ENCODE measurements around the gene MTUS2. TPM values are rescaled to one million over a fixed set of nuclear protein-coding genes. Genes with fewer than 3 reads are reported as not detected.
"Not testable (repeated sequence)": the region's sequence is repeated elsewhere in the genome, so short reads cannot be mapped to it uniquely, and the experiment has no call there.

Gene MTUS2
- total and polyA plus RNA-seq, 2 donors from 2014 or later = 0.06 to 0.22 TPM

- Histone ChIP-seq H3K36me3 (ENCODE audit: control insufficient read depth in 2 of 3, insufficient read depth in 3 of 3, low read length in 3 of 3) (no peaks in the 10 kb centered on the region), H3K27ac (ENCODE audit: low read depth in 2 of 2, low read length in 2 of 2) (no peak overlapping the region), H3K4me1 (ENCODE audit: control insufficient read depth in 2 of 3, insufficient read depth in 2 of 3, low read depth in 1 of 3, low read length in 3 of 3) (no peaks in the 10 kb centered on the region), H3K9me3 (ENCODE audit: control insufficient read depth in 2 of 3, insufficient read depth in 1 of 3, low read length in 3 of 3) (no peaks in the 10 kb centered on the region), H3K9ac (ENCODE audit: low read length in 3 of 3) (no peak overlapping the region), H3K27me3 (ENCODE audit: control insufficient read depth, insufficient read depth, low read length) (no peaks in the 10 kb centered on the region), H3K4me3 (ENCODE audit: low read length in 3 of 3) (no peak overlapping the region)
- no peak for FAIRE-seq
- TF ChIP-seq, protein P1, sequence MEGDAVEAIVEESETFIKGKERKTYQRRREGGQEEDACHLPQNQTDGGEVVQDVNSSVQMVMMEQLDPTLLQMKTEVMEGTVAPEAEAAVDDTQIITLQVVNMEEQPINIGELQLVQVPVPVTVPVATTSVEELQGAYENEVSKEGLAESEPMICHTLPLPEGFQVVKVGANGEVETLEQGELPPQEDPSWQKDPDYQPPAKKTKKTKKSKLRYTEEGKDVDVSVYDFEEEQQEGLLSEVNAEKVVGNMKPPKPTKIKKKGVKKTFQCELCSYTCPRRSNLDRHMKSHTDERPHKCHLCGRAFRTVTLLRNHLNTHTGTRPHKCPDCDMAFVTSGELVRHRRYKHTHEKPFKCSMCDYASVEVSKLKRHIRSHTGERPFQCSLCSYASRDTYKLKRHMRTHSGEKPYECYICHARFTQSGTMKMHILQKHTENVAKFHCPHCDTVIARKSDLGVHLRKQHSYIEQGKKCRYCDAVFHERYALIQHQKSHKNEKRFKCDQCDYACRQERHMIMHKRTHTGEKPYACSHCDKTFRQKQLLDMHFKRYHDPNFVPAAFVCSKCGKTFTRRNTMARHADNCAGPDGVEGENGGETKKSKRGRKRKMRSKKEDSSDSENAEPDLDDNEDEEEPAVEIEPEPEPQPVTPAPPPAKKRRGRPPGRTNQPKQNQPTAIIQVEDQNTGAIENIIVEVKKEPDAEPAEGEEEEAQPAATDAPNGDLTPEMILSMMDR (IDR thresholded peaks at IDR 0.05; ENCODE audit: borderline replicate concordance, extremely low read depth, insufficient read depth) = no peak
- no peak for DNase-seq
- intact Hi-C loops (cut with DNase I) = no loop called here
Observed at GRCh38 chr13:28984326-28984725, 164.2 kb downstream of the MTUS2 start.

DNA sequence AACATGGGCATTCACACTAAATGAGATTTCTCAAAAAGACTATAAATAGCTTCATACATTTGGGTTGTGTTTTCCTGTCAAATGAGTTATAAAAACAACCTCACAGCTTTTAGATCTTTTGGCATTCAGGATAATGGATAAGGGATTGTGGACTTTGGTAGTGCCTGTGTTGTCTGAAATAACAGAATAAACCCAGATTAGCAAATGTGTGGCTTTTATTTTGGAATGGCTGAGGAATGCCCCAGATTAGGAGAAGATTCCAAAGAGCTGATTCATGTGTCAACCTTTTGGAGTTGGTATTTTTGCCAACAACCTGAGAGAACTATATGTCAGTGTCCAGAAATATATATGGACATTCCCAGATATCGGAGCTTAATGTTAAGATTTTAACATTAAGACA is 164.7 kb downstream of the MTUS2 start:
- no peak for FAIRE-seq
- no peak overlapping the region for H3K9ac ChIP-seq (ENCODE audit: low read length in 3 of 3)
- intact Hi-C loops (cut with DNase I) = no loop called here

DNA sequence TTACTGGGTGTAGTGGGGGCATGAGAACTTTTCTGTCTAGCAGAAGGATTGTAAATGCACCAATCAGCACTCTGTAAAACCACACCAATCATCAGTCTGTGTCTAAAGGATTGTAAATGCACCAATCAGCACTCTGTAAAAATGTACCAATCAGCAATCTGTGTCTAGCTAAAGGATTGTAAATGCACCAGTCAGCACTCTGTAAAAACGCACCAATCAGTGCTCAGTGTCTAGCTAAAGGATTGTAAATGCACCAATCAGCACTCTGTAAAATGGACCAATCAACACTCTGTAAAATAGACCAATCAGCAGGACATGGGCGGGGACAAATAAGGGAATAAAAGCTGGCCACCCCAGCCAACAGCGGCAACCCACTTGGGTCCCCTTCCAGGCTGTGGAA is 170.2 kb downstream of the MTUS2 start:
- H3K4me3 ChIP-seq (ENCODE audit: low read length in 3 of 3); H3K9me3 ChIP-seq (ENCODE audit: control insufficient read depth in 2 of 3, insufficient read depth in 1 of 3, low read length in 3 of 3); H3K9ac ChIP-seq (ENCODE audit: low read length in 3 of 3); H3K27ac ChIP-seq (ENCODE audit: low read depth in 2 of 2, low read length in 2 of 2); H3K27me3 ChIP-seq (ENCODE audit: control insufficient read depth, insufficient read depth, low read length); intact Hi-C loops (cut with DNase I); H3K36me3 ChIP-seq (ENCODE audit: control insufficient read depth in 2 of 3, insufficient read depth in 3 of 3, low read length in 3 of 3); DNase-seq; H3K4me1 ChIP-seq (ENCODE audit: control insufficient read depth in 2 of 3, insufficient read depth in 2 of 3, low read depth in 1 of 3, low read length in 3 of 3); FAIRE-seq: not testable (repeated sequence)

More for the DNA sequence above, 164.7 kb downstream of the MTUS2 start:
- H3K4me1 ChIP-seq (ENCODE audit: control insufficient read depth in 2 of 3, insufficient read depth in 2 of 3, low read depth in 1 of 3, low read length in 3 of 3) = no peaks in the 10 kb centered on the region
- TF ChIP-seq, protein P1 (IDR thresholded peaks at IDR 0.05; ENCODE audit: borderline replicate concordance, extremely low read depth, insufficient read depth) = no peak
- no peak for DNase-seq
- no peaks in the 10 kb centered on the region for H3K36me3 ChIP-seq (ENCODE audit: control insufficient read depth in 2 of 3, insufficient read depth in 3 of 3, low read length in 3 of 3)
- no peak overlapping the region for H3K27ac ChIP-seq (ENCODE audit: low read depth in 2 of 2, low read length in 2 of 2)
- no peaks in the 10 kb centered on the region for H3K27me3 ChIP-seq (ENCODE audit: control insufficient read depth, insufficient read depth, low read length)
- H3K9me3 ChIP-seq (ENCODE audit: control insufficient read depth in 2 of 3, insufficient read depth in 1 of 3, low read length in 3 of 3) = no peaks in the 10 kb centered on the region
- H3K4me3 ChIP-seq (ENCODE audit: low read length in 3 of 3) = no peak overlapping the region

GRCh38 chr13:28991764-28992163 is 171.6 kb downstream of the MTUS2 start:
- TF ChIP-seq, protein P1 (IDR thresholded peaks at IDR 0.05; ENCODE audit: borderline replicate concordance, extremely low read depth, insufficient read depth) = no peak
- intact Hi-C loops (cut with DNase I) = no loop called here
- no peaks in the 10 kb centered on the region for H3K27me3 ChIP-seq (ENCODE audit: control insufficient read depth, insufficient read depth, low read length)
- DNase-seq (no peak), FAIRE-seq (no peak)
- H3K4me1 ChIP-seq (ENCODE audit: control insufficient read depth in 2 of 3, insufficient read depth in 2 of 3, low read depth in 1 of 3, low read length in 3 of 3) = no peaks in the 10 kb centered on the region
- no peaks in the 10 kb centered on the region for H3K9me3 ChIP-seq (ENCODE audit: control insufficient read depth in 2 of 3, insufficient read depth in 1 of 3, low read length in 3 of 3)
- no peak overlapping the region for H3K9ac ChIP-seq (ENCODE audit: low read length in 3 of 3)
- no peaks in the 10 kb centered on the region for H3K36me3 ChIP-seq (ENCODE audit: control insufficient read depth in 2 of 3, insufficient read depth in 3 of 3, low read length in 3 of 3)
- no peak overlapping the region for H3K27ac ChIP-seq (ENCODE audit: low read depth in 2 of 2, low read length in 2 of 2)
- H3K4me3 ChIP-seq (ENCODE audit: low read length in 3 of 3) = no peak overlapping the region

Data from kidney (tissue), 14 donors.